Urothelium cell line (cell line): ENCODE measurements around the gene CARD8.
"Not testable (repeated sequence)": the region's sequence is repeated elsewhere in the genome, so short reads cannot be mapped to it uniquely, and the experiment has no call there.

Source experiments
- DNase-seq: peaks from one replicate; pipeline ENCODE4 v3.0.0; 2011; ENCODE audit warnings: low spot score, mixed read lengths
- FAIRE-seq: peaks from 2 replicates; lab custom pipeline; 2011; peaks lifted over from hg19 to GRCh38; lab: Jason Lieb, UNC

CARD8 gene

GRCh38 chr19:48269617-48270026 is 13.9 kb upstream of the CARD8 start:
- not testable (repeated sequence) for FAIRE-seq

GRCh38 chr19:48265326-48265725 is 9.6 kb upstream of the CARD8 start:
- not testable (repeated sequence) for DNase-seq, FAIRE-seq

More at GRCh38 chr19:48269617-48270026, 13.9 kb upstream of the CARD8 start:
- DNase-seq: not testable (repeated sequence)

DNA sequence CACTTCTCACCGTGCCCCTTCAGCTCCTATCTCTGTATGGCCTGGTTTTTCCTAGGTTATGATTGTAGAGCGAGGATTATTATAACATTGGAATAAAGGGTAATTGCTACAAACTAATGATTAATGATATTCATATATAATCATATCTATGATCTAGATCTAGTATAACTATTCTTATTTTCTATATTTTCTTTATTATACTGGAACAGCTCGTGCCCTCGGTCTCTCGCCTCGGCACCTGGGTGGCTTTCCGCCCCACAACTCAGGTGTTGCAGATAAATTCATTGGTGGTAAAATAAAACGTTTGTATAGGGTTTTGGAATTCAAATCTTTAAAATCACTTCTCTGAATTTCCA is 4.6 kb upstream of the CARD8 start:
- DNase-seq, FAIRE-seq: not testable (repeated sequence)

- not testable (repeated sequence) for FAIRE-seq, DNase-seq
Measured at GRCh38 chr19:48258992-48259391, 3.3 kb upstream of the CARD8 start.

DNA sequence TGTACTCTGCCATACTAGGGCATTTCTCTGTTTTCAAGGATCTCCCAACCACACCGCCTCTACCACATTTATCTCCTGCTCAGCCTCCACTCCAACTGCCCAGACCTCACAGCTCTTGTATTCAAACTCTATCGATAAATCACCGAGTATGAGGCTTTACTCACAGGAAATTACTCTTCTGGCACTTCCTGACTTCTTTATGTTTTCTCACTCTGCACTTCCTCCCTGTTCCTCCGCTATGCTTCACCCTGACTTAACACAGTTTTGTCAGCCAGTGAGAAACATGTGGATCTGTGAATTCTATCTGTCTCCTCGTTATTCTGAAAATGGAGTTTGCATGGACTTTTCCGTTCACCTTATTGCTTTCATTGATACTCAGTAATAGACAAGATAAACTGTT is 2.6 kb upstream of the CARD8 start:
- FAIRE-seq: no peak

GRCh38 chr19:48254529-48254970 is 1.2 kb downstream of the CARD8 start:
- DNase-seq: no peak
- no peak for FAIRE-seq

More for the DNA sequence above, 2.6 kb upstream of the CARD8 start:
- DNase-seq: no peak

- DNase-seq (no peak), FAIRE-seq (no peak)
Measured at GRCh38 chr19:48253999-48254398, 1.7 kb downstream of the CARD8 start.

GRCh38 chr19:48252609-48253008 is 3.1 kb downstream of the CARD8 start:
- DNase-seq: no peak
- no peak for FAIRE-seq

DNA sequence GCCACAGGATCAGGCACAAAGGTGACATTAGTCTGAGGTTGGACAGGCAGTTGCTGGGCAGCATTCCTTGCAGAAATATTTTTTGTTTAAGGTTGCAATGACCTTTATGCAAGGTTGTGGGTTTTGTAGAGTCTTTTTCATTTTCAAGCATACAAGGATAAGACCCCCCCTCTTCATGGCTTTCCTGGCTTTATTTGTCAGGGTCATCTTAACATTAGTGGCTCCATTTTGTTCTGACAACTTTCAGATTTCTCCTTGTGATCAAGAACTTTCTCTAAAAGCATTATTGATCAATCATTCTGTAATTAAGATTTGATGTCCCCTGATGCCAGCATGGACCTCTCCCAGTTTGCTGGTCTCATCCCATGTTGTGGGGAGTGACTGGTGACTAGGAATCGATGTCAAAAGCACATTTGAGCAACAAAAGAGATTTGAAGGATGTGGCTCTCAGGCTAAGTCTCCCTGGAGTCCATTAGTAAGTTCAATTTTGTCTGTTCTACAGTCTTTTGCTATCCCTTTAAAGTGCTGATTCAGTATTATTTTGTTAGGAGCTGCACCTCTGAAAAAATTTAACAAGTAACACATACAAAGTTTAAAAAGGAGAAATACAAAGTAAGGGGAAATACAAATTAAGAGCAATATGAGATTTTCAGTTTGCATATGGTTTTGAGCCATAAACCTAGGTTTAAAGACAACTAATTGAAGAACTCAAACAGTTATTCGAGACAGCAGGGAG is 5.3 kb downstream of the CARD8 start:
- no peak for FAIRE-seq
- no peak for DNase-seq

DNA sequence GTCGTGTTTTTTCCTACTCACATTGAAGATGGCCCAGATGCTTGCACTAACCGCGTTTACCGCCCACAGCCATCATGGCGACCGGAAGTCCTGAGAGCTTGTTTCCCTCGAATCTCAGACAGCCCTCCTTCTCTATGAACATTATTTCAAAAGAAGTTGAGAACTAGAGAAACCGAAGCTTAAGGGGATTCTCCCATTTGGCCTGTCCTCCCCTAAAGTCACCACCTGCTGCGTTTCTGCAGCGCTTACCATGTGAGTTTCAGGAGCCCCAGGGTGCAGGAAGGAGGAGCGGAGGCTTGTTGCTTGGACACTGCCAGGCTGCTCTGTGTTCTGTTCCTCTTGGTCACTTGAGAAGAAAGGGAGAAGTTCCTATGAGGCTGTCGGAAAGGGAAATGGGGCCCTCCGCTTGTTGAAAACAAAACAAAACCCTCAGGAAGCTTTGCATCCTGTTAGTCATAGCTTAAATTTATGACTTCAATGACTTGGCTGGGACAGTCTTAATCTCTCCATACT is 6.2 kb downstream of the CARD8 start:
- no peak for DNase-seq
- no peak for FAIRE-seq

DNA sequence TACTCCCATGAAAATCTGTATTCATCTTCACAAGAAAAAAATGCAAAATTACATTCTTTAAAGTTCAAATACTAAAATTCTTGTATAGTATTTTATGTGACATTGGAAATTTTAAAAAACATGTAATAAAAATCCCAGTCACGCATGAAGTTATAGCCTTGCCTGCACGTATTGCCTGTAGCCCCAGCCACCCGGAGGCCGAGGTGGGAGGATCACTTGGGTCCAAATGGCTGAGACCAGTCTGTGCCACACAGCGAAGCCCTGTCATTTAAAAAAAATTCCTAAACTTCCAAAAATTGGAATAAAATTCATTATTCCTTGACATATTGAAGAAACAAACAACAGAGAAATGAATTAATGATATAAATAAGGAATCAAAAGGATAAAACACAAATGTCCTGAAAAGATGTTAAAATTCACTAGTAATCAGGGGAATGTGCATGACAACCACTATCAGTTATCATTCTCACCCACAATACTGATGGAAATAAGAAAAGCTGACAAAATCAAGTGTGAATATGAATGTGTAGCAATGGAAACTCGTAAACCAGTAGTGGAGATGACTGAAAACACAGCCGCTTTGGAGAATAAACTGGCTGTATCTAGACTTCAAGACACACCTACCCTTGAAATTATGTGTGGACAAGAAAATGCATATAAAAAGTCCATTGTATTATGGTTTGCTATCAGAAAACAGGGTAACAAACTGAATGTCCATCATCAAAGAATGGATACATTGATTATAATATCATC is 7.5 kb downstream of the CARD8 start:
- FAIRE-seq: no peak
- no peak for DNase-seq

DNA sequence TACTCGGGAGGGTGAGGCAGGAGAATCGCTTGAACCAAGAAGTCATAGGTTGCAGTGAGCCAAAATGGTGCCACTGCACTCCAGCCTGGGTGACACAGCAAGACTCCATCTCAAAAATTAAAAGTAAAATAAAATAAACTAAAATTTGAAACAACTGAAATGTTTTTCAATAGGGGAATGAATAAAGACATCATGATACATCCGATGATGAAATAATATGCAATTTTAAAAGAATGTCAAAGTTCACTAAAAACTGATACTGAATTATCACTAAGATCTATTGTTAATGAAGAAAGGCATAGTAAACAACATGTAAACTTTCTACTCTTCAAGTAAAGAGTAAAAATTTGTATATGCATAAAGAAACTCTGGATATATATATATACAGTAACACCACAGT is 8.5 kb downstream of the CARD8 start:
- no peak for DNase-seq
- no peak for FAIRE-seq

DNA sequence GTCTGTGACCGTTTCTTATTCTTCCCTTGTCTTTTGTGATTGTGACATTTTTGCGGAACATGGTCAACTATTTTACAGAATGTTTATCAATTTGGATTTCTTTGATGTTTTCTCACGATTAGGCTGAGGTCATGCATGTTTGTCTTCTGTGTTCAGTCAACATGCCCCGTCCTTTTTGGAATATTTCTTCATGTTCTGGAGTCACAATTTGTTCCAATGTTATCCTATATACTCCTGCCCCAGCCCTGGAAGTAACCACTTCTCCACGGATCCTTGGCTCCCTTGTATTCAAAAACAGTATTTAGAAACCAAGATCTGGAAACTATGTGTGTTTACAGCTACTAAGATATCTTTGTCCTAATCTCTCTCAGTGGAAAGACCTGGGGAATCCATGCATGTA is 9.6 kb downstream of the CARD8 start:
- no peak for DNase-seq
- no peak for FAIRE-seq

DNA sequence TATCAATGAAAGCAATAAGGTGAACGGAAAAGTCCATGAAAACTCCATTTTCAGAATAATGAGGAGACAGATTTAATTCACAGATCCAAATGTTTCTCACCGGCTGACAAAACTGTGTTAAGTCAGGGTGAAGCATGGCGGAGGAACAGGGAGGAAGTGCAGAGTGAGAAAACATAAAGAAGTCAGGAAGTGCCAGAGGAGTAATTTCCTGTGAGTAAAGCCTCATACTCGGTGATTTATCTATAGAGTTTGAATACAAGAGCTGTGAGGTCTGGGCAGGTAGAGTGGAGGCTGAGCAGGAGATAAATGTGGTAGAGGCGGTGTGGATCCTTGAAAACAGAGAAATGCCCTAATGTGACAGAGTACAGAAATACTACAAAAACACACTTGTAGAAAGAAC is 11.4 kb downstream of the CARD8 start:
- no peak for DNase-seq
- no peak for FAIRE-seq

GRCh38 chr19:48241771-48242170 is 13.9 kb downstream of the CARD8 start:
- DNase-seq: not testable (repeated sequence)
- peak; percentile 9 for FAIRE-seq

- FAIRE-seq: no peak
- peak; percentile 14 for DNase-seq
Measured at GRCh38 chr19:48239582-48240141, 16.1 kb downstream of the CARD8 start.

DNA sequence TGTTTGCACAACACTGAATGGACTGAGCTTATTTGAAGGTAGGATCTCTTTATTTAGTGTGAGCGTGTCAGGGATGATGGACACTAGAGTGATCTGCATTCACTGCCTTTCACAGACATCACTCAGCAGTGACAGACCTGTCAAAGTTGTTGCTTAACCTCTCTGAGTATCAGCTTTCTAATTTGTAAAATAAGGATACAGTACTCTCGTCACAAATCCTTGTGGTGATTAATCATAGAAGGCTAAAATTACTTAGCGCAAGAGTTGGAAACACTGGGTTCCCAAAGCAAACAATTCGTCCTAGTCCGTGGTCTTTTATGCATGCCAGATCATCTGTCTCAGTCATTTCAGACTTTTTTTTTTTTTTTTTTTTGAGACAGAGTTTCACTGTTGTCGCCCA is 16.6 kb downstream of the CARD8 start:
- FAIRE-seq (no peak), DNase-seq (no peak)

- DNase-seq (no peak), FAIRE-seq (no peak)
Measured at GRCh38 chr19:48237057-48237456, 18.7 kb downstream of the CARD8 start.

DNA sequence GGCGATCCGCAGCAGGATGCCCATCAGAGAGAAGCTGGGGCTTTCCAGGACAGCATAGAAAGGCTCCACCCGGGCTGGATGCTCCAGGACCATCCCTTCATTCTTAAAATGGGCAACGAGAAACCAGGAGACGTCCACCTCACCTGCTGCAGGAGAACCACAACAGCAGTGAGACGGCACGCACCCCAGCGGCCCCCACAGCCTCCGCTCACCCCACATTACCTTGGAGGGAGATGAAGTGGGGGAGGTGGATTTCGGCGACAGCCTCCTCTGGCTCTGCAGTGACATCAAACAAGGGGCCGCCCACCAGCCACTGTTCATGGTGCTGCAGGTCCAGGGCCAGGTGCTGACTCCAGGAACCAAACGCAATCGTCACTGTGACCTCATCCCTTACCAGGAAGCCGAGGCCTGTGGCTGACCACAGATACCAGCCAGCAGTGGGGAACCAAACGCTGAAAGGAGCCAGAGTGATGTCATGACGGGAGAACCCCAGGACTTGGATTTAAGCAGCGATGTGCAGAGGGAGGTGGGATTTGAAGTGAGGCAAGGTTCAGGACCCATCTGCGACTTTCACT is 25.1 kb downstream of the CARD8 start:
- DNase-seq (no peak), FAIRE-seq (no peak)

- FAIRE-seq: no peak
Measured at GRCh38 chr19:48221628-48222027, 34.1 kb downstream of the CARD8 start.

DNA sequence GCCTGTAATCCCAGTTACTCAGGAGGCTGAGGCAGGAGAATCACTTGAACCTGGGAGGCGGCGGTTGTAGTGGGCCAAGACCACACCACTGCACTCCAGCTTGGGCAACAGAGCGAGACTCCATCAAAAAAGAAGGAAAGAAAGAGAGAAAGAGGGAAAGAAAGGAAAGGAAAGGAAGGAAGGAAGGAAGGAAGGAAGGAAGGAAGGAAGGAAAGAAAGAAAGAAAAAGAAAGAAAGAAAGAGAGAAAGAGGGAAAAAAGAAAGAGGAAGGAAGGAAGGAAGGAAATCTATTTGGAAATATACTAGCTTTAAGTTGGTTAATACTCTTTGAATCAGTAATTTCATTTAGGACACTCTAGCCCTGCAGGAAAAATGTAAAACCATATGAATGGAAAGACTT is 34.9 kb downstream of the CARD8 start:
- DNase-seq, FAIRE-seq: not testable (repeated sequence)

More at GRCh38 chr19:48221628-48222027, 34.1 kb downstream of the CARD8 start:
- DNase-seq: no peak
